Keratinocyte (primary cell): ENCODE results near the gene SLC9A7. TPM values are rescaled to one million over a fixed set of nuclear protein-coding genes. Genes with fewer than 3 reads are reported as not detected.

Source experiments
- DNase-seq: peaks from one replicate; pipeline ENCODE4 v3.0.0-alpha.2; 2011; ENCODE audit warnings: low read depth, missing footprints, low spot score
- FAIRE-seq: peaks from 2 replicates; lab custom pipeline; 2011; peaks lifted over from hg19 to GRCh38; lab: Jason Lieb, UNC
- H2AFZ ChIP-seq: 2 replicates; pipeline ENCODE4 v1.6.0; 2012; ENCODE audit warnings: low read length, control low read depth, inconsistent platforms; ENCODE audit not compliant: control insufficient read depth
- H3K27ac ChIP-seq: 2 replicates; pipeline ENCODE4 v1.5.1; 2011; ENCODE audit warnings: low read length; ENCODE audit not compliant: control insufficient read depth, insufficient read depth
- H3K27me3 ChIP-seq: 3 replicates; pipeline ENCODE4 v1.6.0; 2011; ENCODE audit warnings: low read length; ENCODE audit not compliant: control insufficient read depth, insufficient read depth; ENCODE audit errors: extremely low read depth
- H3K36me3 ChIP-seq, 2 experiments: 2 replicates in 1 of 2; 3 replicates in 1 of 2; pipeline ENCODE4 v1.5.1; 2011; ENCODE audit warnings: low read length in 2 of 2, mild to moderate bottlenecking in 1 of 2; ENCODE audit not compliant: control insufficient read depth in 2 of 2, insufficient read depth in 2 of 2; ENCODE audit errors: extremely low read depth in 1 of 2
- H3K4me1 ChIP-seq: 3 replicates; pipeline ENCODE4 v1.5.1; 2011; ENCODE audit warnings: low read length; ENCODE audit not compliant: control insufficient read depth, insufficient read depth; ENCODE audit errors: extremely low read depth
- H3K4me2 ChIP-seq: 3 replicates; pipeline ENCODE4 v1.6.0; 2011; ENCODE audit warnings: low read depth, low read length; ENCODE audit not compliant: control insufficient read depth, insufficient read depth; ENCODE audit errors: extremely low read depth
- H3K4me3 ChIP-seq, 3 experiments: fragments of 200-600 bp in 1 of 3; sonication (generic) in 1 of 3; 2 replicates in 2 of 3; 3 replicates in 1 of 3; pipeline ENCODE4 v1.5.1; 2011 to 2016; ENCODE audit warnings: low read length in 3 of 3, mild to moderate bottlenecking in 3 of 3, control low read depth in 2 of 3, inconsistent platforms in 1 of 3, low read depth in 1 of 3, mixed read lengths in 1 of 3, mixed run types in 1 of 3, moderate library complexity in 1 of 3; ENCODE audit not compliant: control insufficient read depth in 2 of 3, insufficient read depth in 2 of 3; ENCODE audit errors: extremely low read depth in 1 of 3
- H3K79me2 ChIP-seq: 2 replicates; pipeline ENCODE4 v1.6.0; 2012; ENCODE audit warnings: low read length; ENCODE audit not compliant: control insufficient read depth, insufficient read depth
- H3K9ac ChIP-seq: 3 replicates; pipeline ENCODE4 v1.6.0; 2011; ENCODE audit warnings: low read length; ENCODE audit not compliant: control insufficient read depth, insufficient read depth; ENCODE audit errors: extremely low read depth
- H3K9me1 ChIP-seq: 3 replicates; pipeline ENCODE4 v1.6.0; 2011; ENCODE audit warnings: low read length; ENCODE audit not compliant: control insufficient read depth, insufficient read depth; ENCODE audit errors: extremely low read depth
- H3K9me3 ChIP-seq: 2 replicates; pipeline ENCODE4 v1.5.1; 2012; ENCODE audit warnings: low read depth, low read length; ENCODE audit not compliant: control insufficient read depth
- H4K20me1 ChIP-seq: 3 replicates; pipeline ENCODE4 v1.6.0; 2011; ENCODE audit warnings: low read length; ENCODE audit not compliant: control insufficient read depth, insufficient read depth; ENCODE audit errors: extremely low read depth
- CTCF ChIP-seq, 3 experiments: IDR thresholded peaks in 1 of 3; conservative IDR thresholded peaks in 1 of 3; optimal IDR thresholded peaks in 1 of 3; 2 replicates in 2 of 3; 3 replicates in 1 of 3; pipeline versions ENCODE3 to v1.5.1; 2011; ENCODE audit warnings: low read length in 3 of 3, mild to moderate bottlenecking in 3 of 3, moderate library complexity in 2 of 3, control low read depth in 1 of 3, inconsistent platforms in 1 of 3; ENCODE audit not compliant: insufficient read depth in 2 of 3; ENCODE audit errors: extremely low read depth in 1 of 3
- EZH2 ChIP-seq: IDR thresholded peaks from one replicate; pipeline ENCODE4 v1.6.1; 2012; ENCODE audit warnings: inconsistent platforms, mild to moderate bottlenecking, low read length, moderate library complexity
- dilution Hi-C: fragments of 300-500 bp; cut with MboI; formaldehyde crosslinking; loops from one replicate; pipeline ENCODE4 v1.7.0; 2020; ENCODE audit warnings: low sequenced_read_pairs; ENCODE audit not compliant: extremely low pct_ligation_motif_present
- polyA plus RNA-seq, 5 experiments: library from polyadenylated mRNA; depleted of rRNA in 3 of 5; stranded (reverse) in 3 of 5; stranded (forward) in 1 of 5; unstranded in 1 of 5; fragments of >200 nt; gene quantifications; 1 replicate in 1 of 5; 2 replicates in 3 of 5; 3 replicates in 1 of 5; pipeline versions ENCODE4 v1.2.1 to v1.2.3, GENCODE V29; 2011 to 2012; ENCODE audit warnings: missing spikeins in 2 of 5, low read depth in 1 of 5, low replicate concordance in 1 of 5

The SLC9A7 gene
- polyA plus RNA-seq, 1 donor (not counting 4 experiments of a cell fraction or from before 2014, with no cell fraction given), result 8.1 TPM

- peaks cover 5% of the 10 kb centered on the region for H3K4me1 ChIP-seq
- no peak overlapping the region for H3K9ac ChIP-seq
- no peak overlapping the region for H3K27ac ChIP-seq
- H4K20me1 ChIP-seq, result no peaks in the 10 kb centered on the region
- H3K36me3 ChIP-seq, result no peaks in the 10 kb centered on the region
- no peak overlapping the region for H3K4me3 ChIP-seq
- no peaks in the 10 kb centered on the region for H3K79me2 ChIP-seq
- TF ChIP-seq EZH2, result no peak
- no peak for TF ChIP-seq CTCF (optimal IDR thresholded peaks at IDR 0.05 in 1 of 3, IDR thresholded peaks at IDR 0.05 in 1 of 3, conservative IDR thresholded peaks at IDR 0.05 in 1 of 3; ENCODE audit: extremely low read depth in 1 of 3, insufficient read depth in 2 of 3, low read length in 3 of 3)
- no peaks in the 10 kb centered on the region for H3K27me3 ChIP-seq
- no peak for DNase-seq
- no peak overlapping the region for H3K4me2 ChIP-seq
- H3K9me1 ChIP-seq, result no peaks in the 10 kb centered on the region
- no peaks in the 10 kb centered on the region for H3K9me3 ChIP-seq
- no peak for FAIRE-seq
- dilution Hi-C loops, result no loop called here
- H2AFZ ChIP-seq, result no peak overlapping the region
Observed at GRCh38 chrX:46703980-46704379, 54.9 kb downstream of the SLC9A7 start.

- H2AFZ ChIP-seq, result no peak overlapping the region
- no peak overlapping the region for H3K4me3 ChIP-seq
- H3K36me3 ChIP-seq, result no peaks in the 10 kb centered on the region
- H4K20me1 ChIP-seq, result no peaks in the 10 kb centered on the region
- no peak overlapping the region for H3K27ac ChIP-seq
- H3K4me2 ChIP-seq, result no peak overlapping the region
- no peaks in the 10 kb centered on the region for H3K4me1 ChIP-seq
- TF ChIP-seq CTCF (optimal IDR thresholded peaks at IDR 0.05 in 1 of 3, IDR thresholded peaks at IDR 0.05 in 1 of 3, conservative IDR thresholded peaks at IDR 0.05 in 1 of 3; ENCODE audit: extremely low read depth in 1 of 3, insufficient read depth in 2 of 3, low read length in 3 of 3) (no peak), EZH2 (no peak)
- no peaks in the 10 kb centered on the region for H3K79me2 ChIP-seq
- DNase-seq, result no peak
- no peaks in the 10 kb centered on the region for H3K9me3 ChIP-seq
- no peak for FAIRE-seq
- H3K9ac ChIP-seq, result no peak overlapping the region
- dilution Hi-C loops, result no loop called here
- H3K27me3 ChIP-seq, result no peaks in the 10 kb centered on the region
- no peaks in the 10 kb centered on the region for H3K9me1 ChIP-seq
Observed at GRCh38 chrX:46698691-46699090, 60.2 kb downstream of the SLC9A7 start.
